Ascending aorta (tissue), 2 donors: ENCODE results near the gene AADACL2. TPM values are rescaled to one million over a fixed set of nuclear protein-coding genes. Genes with fewer than 3 reads are reported as not detected.

Experiments
- DNase-seq, 2 donors: peaks; one replicate each; pipeline ENCODE4 v3.0.0-alpha.2; 2019; ENCODE audit warnings: low spot score in 2 of 2
- H3K27ac ChIP-seq, 2 donors: fragments of 200-600 bp; sonication (generic); one replicate each; pipeline ENCODE4 v1.5.1; 2016 to 2017; ENCODE audit warnings: mild to moderate bottlenecking in 1 of 2
- H3K27me3 ChIP-seq: fragments of 200-600 bp; sonication (generic); one replicate; pipeline ENCODE4 v1.5.1; 2017
- H3K36me3 ChIP-seq, 2 donors: fragments of 200-600 bp; sonication (generic); one replicate each; pipeline ENCODE4 v1.5.1; 2016
- H3K4me1 ChIP-seq, 2 donors: fragments of 200-600 bp; sonication (generic); one replicate each; pipeline ENCODE4 v1.5.1; 2016 to 2017; ENCODE audit warnings: mild to moderate bottlenecking in 1 of 2
- H3K4me3 ChIP-seq, 2 donors: fragments of 200-600 bp; sonication (generic); one replicate each; pipeline ENCODE4 v1.5.1; 2016 to 2017; ENCODE audit warnings: mild to moderate bottlenecking in 1 of 2
- H3K9me3 ChIP-seq, 2 donors: fragments of 200-600 bp; sonication (generic); one replicate each; pipeline ENCODE4 v1.5.1; 2016
- intact Hi-C: fragments of 100-400 bp; cut with DNase I; formaldehyde crosslinking; loops from one replicate; pipeline ENCODE4 v1.15.1; 2023
- total RNA-seq: library from RNA; depleted of rRNA; stranded (reverse); fragments of >200 nt; gene quantifications from one replicate; pipeline ENCODE4 v1.1.0, GENCODE V29; 2016
- TF ChIP-seq, protein P1 (sequence below), 3 experiments: fragments of 200-600 bp in 2 of 3; fragments of 450-650 bp in 1 of 3; sonication (generic) in 2 of 3; IDR thresholded peaks; one replicate each; pipeline ENCODE4 v1.5.1; 2016 to 2019; ENCODE audit warnings: antibody characterized with exemption in 3 of 3, mild to moderate bottlenecking in 1 of 3, moderate library complexity in 1 of 3

Gene AADACL2
- total RNA-seq, 1 donor from 2014 or later, result not detected

DNA sequence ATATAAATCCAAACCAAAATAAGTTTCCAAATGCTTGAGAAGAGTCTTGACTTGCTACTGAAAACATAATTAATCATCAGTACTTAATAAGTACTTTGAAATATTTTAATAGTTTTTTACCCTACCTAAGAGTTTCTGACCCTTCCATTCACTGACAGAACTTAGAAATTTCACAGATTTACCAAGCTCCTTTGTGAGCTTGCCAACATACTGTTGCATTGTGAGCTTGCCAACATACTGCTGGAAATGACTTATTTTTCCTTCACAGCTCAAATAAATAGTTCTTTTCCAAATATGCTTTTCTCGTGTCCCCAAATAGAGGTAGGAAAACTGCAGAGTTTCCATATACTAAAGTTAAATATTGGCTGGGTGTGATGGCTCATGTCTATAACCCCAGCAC lies 70.5 kb downstream of the AADACL2 start:
- H3K4me1 ChIP-seq, result no peaks in the 10 kb centered on the region
- no peak for DNase-seq
- H3K4me3 ChIP-seq, result no peak overlapping the region
- intact Hi-C loops, result no loop called here
- TF ChIP-seq, protein P1, sequence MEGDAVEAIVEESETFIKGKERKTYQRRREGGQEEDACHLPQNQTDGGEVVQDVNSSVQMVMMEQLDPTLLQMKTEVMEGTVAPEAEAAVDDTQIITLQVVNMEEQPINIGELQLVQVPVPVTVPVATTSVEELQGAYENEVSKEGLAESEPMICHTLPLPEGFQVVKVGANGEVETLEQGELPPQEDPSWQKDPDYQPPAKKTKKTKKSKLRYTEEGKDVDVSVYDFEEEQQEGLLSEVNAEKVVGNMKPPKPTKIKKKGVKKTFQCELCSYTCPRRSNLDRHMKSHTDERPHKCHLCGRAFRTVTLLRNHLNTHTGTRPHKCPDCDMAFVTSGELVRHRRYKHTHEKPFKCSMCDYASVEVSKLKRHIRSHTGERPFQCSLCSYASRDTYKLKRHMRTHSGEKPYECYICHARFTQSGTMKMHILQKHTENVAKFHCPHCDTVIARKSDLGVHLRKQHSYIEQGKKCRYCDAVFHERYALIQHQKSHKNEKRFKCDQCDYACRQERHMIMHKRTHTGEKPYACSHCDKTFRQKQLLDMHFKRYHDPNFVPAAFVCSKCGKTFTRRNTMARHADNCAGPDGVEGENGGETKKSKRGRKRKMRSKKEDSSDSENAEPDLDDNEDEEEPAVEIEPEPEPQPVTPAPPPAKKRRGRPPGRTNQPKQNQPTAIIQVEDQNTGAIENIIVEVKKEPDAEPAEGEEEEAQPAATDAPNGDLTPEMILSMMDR (IDR thresholded peaks at IDR 0.05), result no peak
- no peaks in the 10 kb centered on the region for H3K36me3 ChIP-seq
- peaks cover 0 to 6% of the 10 kb centered on the region in 2 donors for H3K9me3 ChIP-seq
- H3K27me3 ChIP-seq, result no peaks in the 10 kb centered on the region
- no peak overlapping the region for H3K27ac ChIP-seq

DNA sequence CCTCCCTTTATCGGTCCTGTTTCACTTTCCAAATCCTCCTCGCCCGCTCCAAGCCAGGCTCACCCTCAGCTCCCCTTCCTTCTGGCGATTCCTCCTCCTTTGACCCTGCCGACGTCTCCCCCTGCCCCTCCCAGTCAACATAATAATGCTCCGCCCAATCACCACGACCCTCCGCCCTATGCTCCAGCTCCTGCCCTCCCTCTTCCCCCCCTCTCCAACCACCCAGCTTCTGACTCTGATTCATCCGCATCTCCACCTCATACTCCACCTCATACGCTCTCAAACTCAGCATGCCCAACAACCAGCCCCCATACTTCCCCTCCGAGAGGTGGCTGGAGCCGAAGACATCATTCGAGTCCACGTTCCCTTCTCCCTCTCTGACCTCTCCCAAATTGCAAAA lies 73.1 kb downstream of the AADACL2 start:
- Histone ChIP-seq H3K27ac (no peak overlapping the region), H3K36me3 (no peaks in the 10 kb centered on the region), H3K27me3 (no peaks in the 10 kb centered on the region), H3K4me3 (no peak overlapping the region), H3K9me3 (peaks cover 0 to 6% of the 10 kb centered on the region in 2 donors), H3K4me1 (no peaks in the 10 kb centered on the region)
- TF ChIP-seq, protein P1 (IDR thresholded peaks at IDR 0.05), result no peak
- intact Hi-C loops, result no loop called here
- no peak for DNase-seq

Other genes starting within 250 kb of the AADACL2 start
- gene AADAC, start 80.2 kb downstream of the AADACL2 start, total RNA-seq, result 1.2 TPM
- gene SUCNR1, start 139.7 kb downstream of the AADACL2 start, total RNA-seq, result 3.1 TPM